Cerebellar cortex (tissue), 1 donor: ENCODE measurements around the gene TM4SF1.

Experiments
- DNase-seq: peaks from one replicate; pipeline ENCODE4 v3.0.0-alpha.2; 2015; ENCODE audit warnings: low spot score

The TM4SF1 gene

DNA sequence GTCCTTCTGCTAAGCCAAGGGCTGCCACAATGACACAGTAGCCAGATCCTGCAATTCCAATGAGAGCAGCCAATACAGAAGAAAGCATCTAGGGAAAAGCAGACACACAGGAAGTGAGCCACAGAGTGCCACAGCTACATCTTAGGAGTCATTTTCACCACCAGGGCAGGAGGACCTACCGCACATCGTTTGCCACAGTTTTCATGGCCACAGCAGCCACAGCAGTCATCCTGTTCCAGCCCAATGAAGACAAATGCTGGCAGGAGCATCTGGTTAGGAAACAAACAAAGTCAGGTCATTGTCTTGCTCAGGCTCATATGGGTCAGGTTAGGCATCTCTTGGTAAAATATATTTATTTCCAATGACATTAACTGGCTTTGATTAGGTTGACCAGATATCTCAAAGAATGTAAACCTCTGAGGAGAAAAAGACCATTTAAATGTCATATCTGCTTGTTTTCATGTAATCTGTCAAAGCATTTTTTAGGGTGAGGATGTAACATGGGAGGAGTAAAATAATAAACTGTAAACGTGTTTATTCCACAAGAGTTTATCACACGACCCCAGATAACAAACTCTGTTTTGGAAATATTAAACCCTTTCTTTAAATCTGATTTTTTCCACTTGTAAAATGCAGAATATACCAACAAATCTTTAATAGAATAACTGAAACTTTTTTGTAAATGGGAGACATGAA, 1.8 kb downstream of the TM4SF1 start:
- DNase-seq, result peak; percentile 29

- DNase-seq, result no peak
Observed at GRCh38 chr3:149374793-149375500, 2.5 kb downstream of the TM4SF1 start.

DNA sequence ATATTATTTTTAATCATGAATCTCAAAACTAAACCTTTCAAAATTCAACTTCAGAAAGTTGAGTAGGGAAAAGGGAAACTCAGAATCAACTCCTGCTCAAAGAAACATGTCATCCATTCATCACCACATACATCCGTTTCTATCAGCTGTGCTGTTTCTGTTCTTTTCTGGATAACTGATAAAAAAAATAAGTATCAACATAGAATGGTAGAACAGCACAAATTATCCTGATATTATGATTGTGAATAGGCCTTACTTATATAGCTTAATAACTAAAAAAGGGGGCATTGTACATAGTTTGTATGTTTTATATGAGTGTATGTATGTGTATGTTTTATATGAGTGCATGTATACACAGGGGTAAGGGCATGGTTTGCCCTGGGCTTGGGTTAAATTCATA, 3.1 kb downstream of the TM4SF1 start:
- DNase-seq, result no peak

- DNase-seq, result no peak
Observed at GRCh38 chr3:149373235-149374125, 4.0 kb downstream of the TM4SF1 start.

- no peak for DNase-seq
Observed at GRCh38 chr3:149371723-149372114, 5.7 kb downstream of the TM4SF1 start.

DNA sequence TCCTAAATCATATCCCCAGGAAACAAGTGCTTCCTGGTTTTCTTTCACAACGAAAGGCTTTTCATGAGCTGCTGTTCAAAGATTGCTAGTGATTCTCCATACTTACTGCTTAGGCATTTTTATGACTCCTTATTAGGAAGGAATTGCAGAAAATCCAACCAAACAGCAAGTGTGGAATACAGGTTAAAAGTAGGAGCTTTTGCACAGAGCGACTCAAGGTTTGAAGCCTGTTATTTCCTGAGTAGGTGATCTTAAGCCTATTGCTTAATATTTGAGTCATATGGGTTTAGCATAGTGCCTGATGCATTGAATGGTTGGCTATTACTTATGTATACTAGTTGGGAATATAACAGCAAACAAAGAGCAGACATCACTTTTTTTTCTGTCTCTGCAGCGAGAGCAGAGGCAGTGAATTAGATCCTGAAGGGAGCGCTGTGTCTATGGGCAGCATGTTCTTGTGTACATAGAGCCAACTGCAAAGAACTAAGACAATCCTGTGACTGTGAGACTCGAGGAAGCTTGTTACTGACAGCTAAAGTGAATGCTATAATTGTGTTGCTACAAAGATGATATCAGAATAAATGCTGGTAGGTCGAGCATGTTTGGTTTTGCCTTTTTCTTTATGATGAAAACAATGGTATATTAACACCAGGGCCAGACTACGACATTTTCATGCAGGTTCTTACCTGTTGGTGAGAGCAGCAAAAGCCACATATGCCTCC, 6.3 kb downstream of the TM4SF1 start:
- peak; percentile 58 for DNase-seq

DNA sequence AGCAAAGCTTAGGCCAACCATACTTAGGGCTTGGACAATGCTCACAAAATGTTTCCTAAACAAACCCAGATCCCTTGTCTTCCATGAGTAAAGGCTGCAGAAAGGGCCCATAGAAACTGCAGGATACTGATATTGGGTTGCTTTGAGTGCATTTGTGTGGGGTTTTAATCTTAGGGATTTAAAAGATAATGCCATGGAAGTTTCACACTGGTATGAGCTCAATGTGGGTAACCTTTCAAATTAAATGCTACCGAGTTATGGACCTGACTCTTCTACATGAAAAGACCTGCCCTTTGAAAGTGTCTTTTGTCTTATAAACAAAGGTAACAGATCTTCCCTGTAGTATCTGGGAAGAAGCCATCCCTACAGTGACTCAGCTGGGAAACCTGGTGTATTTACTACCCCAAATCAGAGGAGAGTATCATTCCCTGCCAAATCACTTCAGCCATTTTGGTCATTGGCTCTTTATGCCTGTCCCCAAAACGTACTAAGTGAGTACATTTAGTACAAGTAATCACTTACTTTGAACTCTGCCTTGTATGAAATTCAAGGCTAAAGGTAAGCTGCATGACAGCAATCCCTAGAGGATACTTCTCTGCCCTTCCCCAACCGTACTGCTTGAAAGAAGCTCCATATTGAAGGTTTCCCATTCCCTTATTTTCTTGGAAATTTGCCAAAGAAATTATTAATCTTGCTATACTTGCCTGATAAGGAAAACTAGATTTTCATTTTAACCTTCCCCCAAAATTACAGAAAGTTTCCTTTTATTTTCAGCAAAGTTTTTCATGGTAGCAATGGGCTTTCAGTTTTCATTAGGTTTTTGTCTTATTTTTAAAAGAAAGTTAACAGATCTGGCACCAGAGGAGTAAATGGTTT, 7.2 kb downstream of the TM4SF1 start:
- peak; percentile 70 for DNase-seq

GRCh38 chr3:149368674-149369497, 8.6 kb downstream of the TM4SF1 start:
- peak; percentile 60 for DNase-seq

DNA sequence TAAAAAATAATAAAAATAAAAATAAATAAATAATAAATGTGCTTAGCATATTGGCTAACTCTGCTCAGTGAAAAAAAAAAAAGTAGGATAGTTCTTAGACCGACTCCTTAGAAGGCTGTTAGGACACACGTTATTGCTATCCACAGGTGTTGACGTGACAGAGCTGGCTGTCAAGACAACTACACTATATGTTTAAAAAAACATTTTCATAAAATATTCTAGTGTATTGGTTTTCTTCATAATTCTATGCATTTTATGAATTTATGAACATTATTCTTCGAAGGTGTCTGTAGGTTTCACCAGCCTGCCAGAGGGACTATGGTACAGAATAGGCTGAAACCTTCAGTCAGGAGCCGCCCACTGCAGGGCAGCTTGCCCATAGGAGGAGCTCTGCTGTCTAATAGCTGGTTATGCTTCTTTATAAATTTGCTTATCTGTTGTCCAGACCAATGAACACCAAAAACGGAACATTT, 9.2 kb downstream of the TM4SF1 start:
- DNase-seq, result peak; percentile 75

- peak; percentile 91 for DNase-seq
Observed at GRCh38 chr3:149366941-149367840, 10.3 kb downstream of the TM4SF1 start.

- no peak for DNase-seq
Observed at GRCh38 chr3:149366031-149366430, 11.4 kb downstream of the TM4SF1 start.

GRCh38 chr3:149364624-149365023, 12.8 kb downstream of the TM4SF1 start:
- DNase-seq, result no peak

- no peak for DNase-seq
Observed at GRCh38 chr3:149363053-149363452, 14.4 kb downstream of the TM4SF1 start.

DNA sequence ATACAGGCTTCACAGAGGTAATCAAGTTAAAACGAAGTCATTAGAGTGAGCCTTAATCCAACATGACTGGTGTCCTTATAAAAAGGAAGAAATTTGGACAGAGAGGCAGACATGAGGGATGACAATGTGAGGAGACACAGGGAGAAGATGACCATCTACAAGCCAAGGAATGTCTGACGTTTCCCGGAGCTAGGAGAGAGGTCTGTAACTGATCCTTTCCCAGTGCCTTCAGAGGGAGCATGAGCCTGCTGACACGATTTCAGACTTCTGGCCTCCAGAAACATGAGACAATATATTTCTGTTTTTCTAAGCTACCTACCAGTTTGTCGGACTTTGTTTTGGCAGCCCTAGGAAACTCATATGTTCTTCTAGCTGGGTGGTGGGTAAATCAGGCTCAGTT, 15.1 kb downstream of the TM4SF1 start:
- no peak for DNase-seq

DNA sequence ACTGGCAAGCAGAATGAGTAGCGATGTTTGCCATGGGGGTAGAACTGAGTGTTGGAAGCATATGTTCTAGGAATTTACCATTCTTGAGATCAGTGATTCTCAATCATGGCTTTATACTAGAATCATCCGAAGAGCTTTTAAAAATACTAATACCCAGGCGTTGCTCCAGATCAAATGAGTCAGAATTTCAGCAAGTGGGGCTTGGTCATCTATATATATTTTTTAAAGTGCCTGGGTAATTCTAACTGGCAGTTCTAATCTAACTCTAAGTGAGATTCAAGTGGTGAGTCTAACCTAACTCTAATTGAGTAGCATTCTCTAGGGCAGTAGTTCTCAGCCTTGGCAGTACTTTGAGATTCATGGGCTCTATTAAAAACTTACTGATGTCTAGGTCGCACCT, 20.8 kb downstream of the TM4SF1 start:
- no peak for DNase-seq

GRCh38 chr3:149356044-149356592, 21.3 kb downstream of the TM4SF1 start:
- DNase-seq, result no peak

DNA sequence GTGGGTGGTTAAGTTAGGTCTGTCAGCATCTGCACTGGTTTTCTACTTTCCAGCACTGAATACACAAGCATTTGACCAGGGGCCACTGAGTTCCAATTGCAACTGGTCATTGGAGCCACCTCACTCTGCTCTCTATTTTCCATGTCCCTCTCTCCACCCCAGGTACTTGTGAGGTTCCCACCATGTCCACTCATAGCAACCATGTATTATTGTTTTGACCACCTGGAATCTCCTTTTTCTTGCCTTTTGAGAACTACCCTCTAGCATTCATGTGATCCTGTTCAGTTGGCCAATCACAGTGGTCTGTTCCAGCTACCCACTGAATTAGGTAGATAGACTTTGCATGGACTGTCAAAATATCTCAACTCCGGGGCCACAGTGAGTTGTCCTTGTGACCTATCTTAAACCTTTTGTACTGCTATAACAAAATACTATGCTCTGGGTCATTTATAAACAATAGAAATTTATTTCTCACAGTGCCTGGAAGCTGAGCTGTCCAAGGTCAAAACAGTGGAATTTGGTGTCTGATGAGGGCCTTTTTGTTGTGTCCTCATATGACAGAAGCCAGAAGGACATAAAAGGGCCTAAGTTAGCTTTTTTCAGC, 23.8 kb downstream of the TM4SF1 start:
- no peak for DNase-seq

- DNase-seq, result peak; percentile 79
Observed at GRCh38 chr3:149352556-149352955, 24.9 kb downstream of the TM4SF1 start.
